ENCODE data around the gene ANKRD50. TPM values are rescaled to one million over a fixed set of nuclear protein-coding genes. Genes with fewer than 3 reads are reported as not detected.

The ANKRD50 gene
- total and polyA plus RNA-seq, 2 of the 13 experiments (the other 11 are each of a cell fraction or from before 2014, with no cell fraction given), result 2.4 to 4.4 TPM

GRCh38 chr4:124743711-124744110 is 31.2 kb upstream of the ANKRD50 start:
- Histone ChIP-seq H3K79me2 (ENCODE audit: insufficient read depth, low read length) (no peaks in the 10 kb centered on the region), H4K20me1 (ENCODE audit: insufficient read depth, low read length) (no peaks in the 10 kb centered on the region), H3K36me3 (replicated peaks in 1 of 2; ENCODE audit: control insufficient read depth in 1 of 2, insufficient read depth in 2 of 2, low read length in 2 of 2) (no peaks in the 10 kb centered on the region), H3K9me3 (ENCODE audit: low read length) (no peaks in the 10 kb centered on the region), H3K4me3 (replicated peaks in 1 of 3; ENCODE audit: insufficient read depth in 1 of 3, low read depth in 2 of 3, low read length in 3 of 3) (no peak overlapping the region), H3K27me3 (ENCODE audit: control insufficient read depth in 1 of 2, insufficient read depth in 2 of 2, low read length in 2 of 2) (no peaks in the 10 kb centered on the region; a peak in 1 of 5 replicates), H3K27ac (ENCODE audit: extremely low read length, insufficient read depth, low read length) (no peak overlapping the region), H2AFZ (ENCODE audit: low read length) (no peak overlapping the region), H3K4me1 (ENCODE audit: insufficient read depth, low read length) (no peaks in the 10 kb centered on the region), H3K9ac (ENCODE audit: insufficient read depth, low read depth, low read length) (no peak overlapping the region), H3K4me2 (ENCODE audit: low read depth, low read length) (no peak overlapping the region)
- ATAC-seq, result no peak
- ChIA-PET POLR2A (no interaction called here), CTCF (ENCODE audit: low intra/inter-chr PET ratio, low total read pairs) (no interaction called here)
- FAIRE-seq, result no peak
- intact Hi-C loops (cut with micrococcal nuclease; ENCODE audit: unreplicated experiment) (no loop called here), in situ Hi-C loops (cut with HindIII; ENCODE audit: extremely low pct_ligation_motif_present, low pct_unique_long_range_greater_than_20kb) (no loop called here)
- WGBS (ENCODE audit: low lambda C conversion rate), result 74% methylated on average over 5 of the region's 5 CpGs
- BruUV-seq (replicated peaks), result no TSS peak
- TF ChIP-seq MAFK (conservative IDR thresholded peaks at IDR 0.05 in 1 of 2, IDR thresholded peaks at IDR 0.05 in 1 of 2; ENCODE audit: low read length in 2 of 2) (peak; percentile 82 to 93), PLSCR1 (CRISPR knock-in tag; IDR thresholded peaks at IDR 0.05; ENCODE audit: borderline replicate concordance) (no peak), NFE2L2 (IDR thresholded peaks at IDR 0.05; ENCODE audit: low read length) (peak; percentile 49; the same call in 1 of the 2 replicates), TAF15 (IDR thresholded peaks at IDR 0.05; ENCODE audit: low read depth, low read length, poor library complexity, severe bottlenecking) (no peak), DMAP1 (CRISPR knock-in tag; IDR thresholded peaks at IDR 0.05) (no peak), MAFF (IDR thresholded peaks at IDR 0.05; ENCODE audit: low read depth, low read length) (peak; percentile 89), IRX3 (CRISPR knock-in tag; IDR thresholded peaks at IDR 0.05; ENCODE audit: borderline replicate concordance, low read depth) (no peak)
- DNase-seq (ENCODE audit: low spot score), result no peak

GRCh38 chr4:124740501-124740900 is 28.0 kb upstream of the ANKRD50 start:
- H2AFZ ChIP-seq (ENCODE audit: low read length), result no peak overlapping the region
- no peak for ATAC-seq
- no peaks in the 10 kb centered on the region for H4K20me1 ChIP-seq (ENCODE audit: insufficient read depth, low read length)
- H3K4me3 ChIP-seq (replicated peaks in 1 of 3; ENCODE audit: insufficient read depth in 1 of 3, low read depth in 2 of 3, low read length in 3 of 3), result no peak overlapping the region
- BruUV-seq (replicated peaks), result no TSS peak
- no peak overlapping the region for H3K27ac ChIP-seq (ENCODE audit: extremely low read length, insufficient read depth, low read length)
- H3K4me2 ChIP-seq (ENCODE audit: low read depth, low read length), result no peak overlapping the region
- ChIA-PET POLR2A (no interaction called here), CTCF (ENCODE audit: low intra/inter-chr PET ratio, low total read pairs) (no interaction called here)
- H3K36me3 ChIP-seq (replicated peaks in 1 of 2; ENCODE audit: control insufficient read depth in 1 of 2, insufficient read depth in 2 of 2, low read length in 2 of 2), result no peaks in the 10 kb centered on the region
- no peaks in the 10 kb centered on the region for H3K79me2 ChIP-seq (ENCODE audit: insufficient read depth, low read length)
- WGBS (ENCODE audit: low lambda C conversion rate), result 97% methylated on average over 1 of the region's 1 CpG
- no peaks in the 10 kb centered on the region for H3K9me3 ChIP-seq (ENCODE audit: low read length)
- intact Hi-C loops (cut with micrococcal nuclease; ENCODE audit: unreplicated experiment) (no loop called here), in situ Hi-C loops (cut with HindIII; ENCODE audit: extremely low pct_ligation_motif_present, low pct_unique_long_range_greater_than_20kb) (no loop called here)
- no peak for FAIRE-seq
- no peak for DNase-seq (ENCODE audit: low spot score)
- H3K27me3 ChIP-seq (ENCODE audit: control insufficient read depth in 1 of 2, insufficient read depth in 2 of 2, low read length in 2 of 2), result no peaks in the 10 kb centered on the region; a peak in 1 of 5 replicates
- H3K9ac ChIP-seq (ENCODE audit: insufficient read depth, low read depth, low read length), result no peak overlapping the region
- H3K4me1 ChIP-seq (ENCODE audit: insufficient read depth, low read length), result no peaks in the 10 kb centered on the region
- TF ChIP-seq TBX3 (IDR thresholded peaks at IDR 0.05; ENCODE audit: borderline replicate concordance) (no peak), ZMAT5 (CRISPR knock-in tag; IDR thresholded peaks at IDR 0.05; ENCODE audit: borderline replicate concordance, low read depth) (no peak), ATF5 (CRISPR knock-in tag; IDR thresholded peaks at IDR 0.05; ENCODE audit: low read depth) (no peak), CENPBD1 (CRISPR knock-in tag; IDR thresholded peaks at IDR 0.05; ENCODE audit: borderline replicate concordance, low read depth) (no peak), THAP9 (CRISPR knock-in tag; IDR thresholded peaks at IDR 0.05; ENCODE audit: borderline replicate concordance) (no peak)
